ENCODE measurements around the gene MMP28. TPM values are rescaled to one million over a fixed set of nuclear protein-coding genes. Genes with fewer than 3 reads are reported as not detected.
A peak's percentile ranks its signal among the peaks of the same experiment; 100 is the strongest.

MMP28 gene
- total RNA-seq, 1 donor from 2014 or later: 8.6 TPM

DNA sequence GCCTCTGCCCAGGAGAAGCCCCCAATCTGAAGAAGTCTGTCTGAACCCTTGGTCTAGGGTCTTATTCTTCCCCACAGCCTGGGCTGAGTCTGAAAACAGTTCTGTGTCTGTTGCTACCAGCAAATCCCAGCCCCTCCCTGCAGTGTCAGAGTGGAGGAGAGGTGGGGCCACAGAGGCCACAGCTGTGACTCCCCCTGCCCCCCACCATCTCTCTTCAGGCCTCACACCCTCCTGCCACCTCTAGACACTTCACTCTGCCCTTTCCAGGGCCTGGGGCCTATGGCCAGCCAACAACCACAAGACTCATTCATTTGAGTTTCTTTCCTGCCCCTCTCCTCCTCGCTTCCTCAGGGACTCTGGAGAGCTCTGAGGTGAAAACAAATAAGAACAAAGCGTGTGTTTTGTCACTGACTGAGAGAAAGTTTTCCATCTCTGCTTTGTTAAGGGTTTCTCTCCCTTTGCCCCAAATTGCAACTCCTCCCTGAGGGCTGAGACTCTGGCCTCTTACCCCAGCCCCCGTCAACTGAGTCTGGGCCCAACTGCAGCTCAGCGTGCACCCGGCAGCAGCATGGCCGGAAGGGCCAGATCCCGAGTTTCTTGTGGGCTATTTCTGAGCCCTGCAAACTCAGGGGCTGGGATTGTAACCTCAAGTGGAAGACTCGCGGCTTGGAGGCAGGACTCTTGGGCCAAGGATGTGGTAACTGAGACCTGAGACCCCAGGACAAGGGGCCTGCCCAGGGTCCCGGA is 21.6 kb downstream of the MMP28 start:
- TF ChIP-seq, protein P1, sequence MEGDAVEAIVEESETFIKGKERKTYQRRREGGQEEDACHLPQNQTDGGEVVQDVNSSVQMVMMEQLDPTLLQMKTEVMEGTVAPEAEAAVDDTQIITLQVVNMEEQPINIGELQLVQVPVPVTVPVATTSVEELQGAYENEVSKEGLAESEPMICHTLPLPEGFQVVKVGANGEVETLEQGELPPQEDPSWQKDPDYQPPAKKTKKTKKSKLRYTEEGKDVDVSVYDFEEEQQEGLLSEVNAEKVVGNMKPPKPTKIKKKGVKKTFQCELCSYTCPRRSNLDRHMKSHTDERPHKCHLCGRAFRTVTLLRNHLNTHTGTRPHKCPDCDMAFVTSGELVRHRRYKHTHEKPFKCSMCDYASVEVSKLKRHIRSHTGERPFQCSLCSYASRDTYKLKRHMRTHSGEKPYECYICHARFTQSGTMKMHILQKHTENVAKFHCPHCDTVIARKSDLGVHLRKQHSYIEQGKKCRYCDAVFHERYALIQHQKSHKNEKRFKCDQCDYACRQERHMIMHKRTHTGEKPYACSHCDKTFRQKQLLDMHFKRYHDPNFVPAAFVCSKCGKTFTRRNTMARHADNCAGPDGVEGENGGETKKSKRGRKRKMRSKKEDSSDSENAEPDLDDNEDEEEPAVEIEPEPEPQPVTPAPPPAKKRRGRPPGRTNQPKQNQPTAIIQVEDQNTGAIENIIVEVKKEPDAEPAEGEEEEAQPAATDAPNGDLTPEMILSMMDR (IDR thresholded peaks at IDR 0.05): no peak
- Mint-ChIP-seq H3K36me3 (ENCODE audit: low read depth) (no peaks in the 10 kb centered on the region), H3K4me1 (ENCODE audit: low read depth) (peaks cover 43% of the 10 kb centered on the region), H3K4me3 (ENCODE audit: unreplicated experiment) (no peak overlapping the region), H3K9me3 (ENCODE audit: low read depth) (no peaks in the 10 kb centered on the region), H3K27ac (ENCODE audit: unreplicated experiment) (peak overlapping the region; percentile 97), H3K27me3 (ENCODE audit: low read depth) (no peaks in the 10 kb centered on the region)
- no peak for DNase-seq (ENCODE audit: low spot score)

DNA sequence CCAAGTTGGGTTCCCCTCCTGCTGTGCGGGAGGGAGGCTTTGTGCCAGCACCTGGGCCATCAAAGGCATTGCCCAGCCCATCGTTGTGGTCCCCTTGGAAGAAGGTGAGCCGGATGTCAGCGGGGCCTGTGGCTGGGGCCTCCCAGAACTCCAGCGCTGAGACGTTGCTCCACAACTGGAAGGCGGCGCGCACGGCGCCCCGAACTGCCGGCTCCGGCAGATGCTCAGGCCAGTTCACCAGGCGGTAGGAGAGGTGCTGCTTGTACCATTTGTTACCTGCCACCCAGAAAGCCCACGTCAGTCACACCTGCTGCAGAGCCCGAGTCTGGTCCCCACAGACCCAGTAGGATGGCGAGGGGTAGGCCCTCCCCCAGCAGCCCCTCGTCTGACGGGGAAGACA is 22.3 kb downstream of the MMP28 start:
- Mint-ChIP-seq H3K4me3 (ENCODE audit: unreplicated experiment) (no peak overlapping the region), H3K36me3 (ENCODE audit: low read depth) (no peaks in the 10 kb centered on the region), H3K4me1 (ENCODE audit: low read depth) (peaks cover 36% of the 10 kb centered on the region), H3K27me3 (ENCODE audit: low read depth) (no peaks in the 10 kb centered on the region), H3K27ac (ENCODE audit: unreplicated experiment) (peak overlapping the region; percentile 97), H3K9me3 (ENCODE audit: low read depth) (no peaks in the 10 kb centered on the region)
- TF ChIP-seq, protein P1 (IDR thresholded peaks at IDR 0.05): no peak
- DNase-seq (ENCODE audit: low spot score): no peak

DNA sequence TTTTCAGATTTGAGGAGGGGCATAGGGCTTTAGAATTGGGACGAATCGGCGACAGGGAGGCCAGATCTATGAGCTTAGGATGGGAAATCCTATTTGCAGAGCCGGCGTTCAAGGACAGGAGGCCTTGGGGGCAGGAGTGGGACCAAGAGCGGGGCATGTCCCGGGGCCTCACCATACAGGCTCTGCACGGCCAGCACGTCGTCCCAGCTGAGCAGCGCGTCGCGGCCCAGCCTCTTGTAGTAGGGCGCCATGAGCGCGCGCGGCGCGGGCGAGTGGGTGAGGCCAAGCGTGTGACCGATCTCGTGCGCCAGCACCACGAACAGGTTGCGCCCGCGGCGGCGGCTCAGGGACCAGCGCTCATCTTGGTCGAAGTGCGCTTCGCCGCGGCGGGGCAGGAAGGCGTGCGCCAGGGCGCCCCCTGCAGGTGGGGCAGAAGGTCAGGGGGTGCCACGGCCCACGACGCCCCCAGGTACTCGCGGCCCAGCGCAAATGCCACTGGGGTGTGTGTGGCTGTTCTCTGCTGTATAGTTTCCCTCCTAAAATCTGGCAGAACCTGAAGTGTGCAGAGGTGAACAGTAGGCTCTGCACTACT is 25.4 kb downstream of the MMP28 start:
- H3K9me3 Mint-ChIP-seq (ENCODE audit: low read depth): no peaks in the 10 kb centered on the region
- TF ChIP-seq, protein P1 (IDR thresholded peaks at IDR 0.05): peak; percentile 65
- DNase-seq (ENCODE audit: low spot score): no peak
- peaks cover 27% of the 10 kb centered on the region for H3K4me1 Mint-ChIP-seq (ENCODE audit: low read depth)
- H3K27me3 Mint-ChIP-seq (ENCODE audit: low read depth): no peaks in the 10 kb centered on the region
- no peaks in the 10 kb centered on the region for H3K36me3 Mint-ChIP-seq (ENCODE audit: low read depth)
- no peak overlapping the region for H3K27ac Mint-ChIP-seq (ENCODE audit: unreplicated experiment)
- no peak overlapping the region for H3K4me3 Mint-ChIP-seq (ENCODE audit: unreplicated experiment)

DNA sequence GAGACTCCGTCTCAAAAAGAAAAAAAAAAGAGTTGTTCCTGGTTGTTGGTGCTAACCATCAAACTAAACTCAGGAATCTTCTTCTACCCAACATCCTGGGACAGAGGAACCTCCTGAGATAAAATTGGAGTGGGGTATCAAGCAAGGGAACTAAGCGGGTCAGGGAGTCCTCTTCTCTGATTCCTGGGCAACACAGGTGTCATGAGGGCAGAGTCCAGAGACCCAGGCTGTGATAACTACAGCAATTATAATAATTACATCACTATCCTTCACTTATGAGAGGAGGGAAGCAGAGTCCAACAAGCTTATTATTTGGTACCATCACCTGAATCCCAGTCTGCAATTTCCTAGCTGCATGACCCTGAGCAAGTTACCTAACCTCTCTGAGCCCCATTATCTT is 26.6 kb downstream of the MMP28 start:
- TF ChIP-seq, protein P1 (IDR thresholded peaks at IDR 0.05): no peak
- DNase-seq (ENCODE audit: low spot score): no peak
- no peaks in the 10 kb centered on the region for H3K27me3 Mint-ChIP-seq (ENCODE audit: low read depth)
- H3K36me3 Mint-ChIP-seq (ENCODE audit: low read depth): no peaks in the 10 kb centered on the region
- peaks cover 22% of the 10 kb centered on the region for H3K4me1 Mint-ChIP-seq (ENCODE audit: low read depth)
- H3K9me3 Mint-ChIP-seq (ENCODE audit: low read depth): no peaks in the 10 kb centered on the region
- H3K27ac Mint-ChIP-seq (ENCODE audit: unreplicated experiment): no peak overlapping the region
- no peak overlapping the region for H3K4me3 Mint-ChIP-seq (ENCODE audit: unreplicated experiment)

DNA sequence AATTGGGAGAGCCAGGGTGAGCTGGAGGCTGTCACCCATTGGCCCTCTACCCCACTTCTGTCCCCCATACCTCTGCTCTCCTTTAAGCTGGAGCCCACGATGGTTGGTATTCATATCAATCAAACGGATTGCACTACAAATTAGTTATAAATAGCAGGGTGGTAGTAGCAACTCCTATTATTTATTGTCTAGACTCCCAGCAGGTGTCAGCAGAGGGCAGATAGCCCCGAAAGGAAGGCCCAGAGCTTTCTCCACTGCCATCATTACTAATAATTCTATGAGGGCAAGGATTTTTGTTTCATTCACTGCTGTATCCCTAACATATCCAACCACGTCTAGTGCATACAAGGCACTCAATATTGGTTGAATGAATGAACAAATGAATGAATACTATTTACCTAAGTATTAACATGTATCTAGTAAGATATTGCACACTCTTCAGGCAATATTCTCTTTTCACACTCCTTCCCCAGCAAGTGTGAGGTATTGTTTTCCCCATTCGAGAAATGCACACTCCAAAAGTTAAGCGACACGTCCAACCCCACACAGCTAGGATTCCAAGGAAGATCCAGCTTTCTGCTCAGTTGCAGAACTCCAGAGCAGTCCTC is 28.4 kb downstream of the MMP28 start:
- Mint-ChIP-seq H3K4me1 (ENCODE audit: low read depth) (peaks cover 18% of the 10 kb centered on the region), H3K4me3 (ENCODE audit: unreplicated experiment) (no peak overlapping the region), H3K36me3 (ENCODE audit: low read depth) (no peaks in the 10 kb centered on the region), H3K27ac (ENCODE audit: unreplicated experiment) (no peak overlapping the region), H3K9me3 (ENCODE audit: low read depth) (no peaks in the 10 kb centered on the region), H3K27me3 (ENCODE audit: low read depth) (no peaks in the 10 kb centered on the region)
- no peak for DNase-seq (ENCODE audit: low spot score)
- TF ChIP-seq, protein P1 (IDR thresholded peaks at IDR 0.05): peak; percentile 83
